Liver (tissue), 9 donors: ENCODE data around the gene KDM2B. TPM values are rescaled to one million over a fixed set of nuclear protein-coding genes. Genes with fewer than 3 reads are reported as not detected.

Experiments
- DNase-seq: peaks from one replicate; pipeline ENCODE4 v3.0.0-alpha.2; 2017; ENCODE audit warnings: low spot score
- H3K27ac ChIP-seq, 2 donors: one replicate each; pipeline ENCODE4 v1.7.0; 2013; ENCODE audit warnings: inconsistent platforms in 2 of 2, low read length in 2 of 2, control low read depth in 1 of 2, low read depth in 1 of 2, mild to moderate bottlenecking in 1 of 2
- H3K27me3 ChIP-seq, 4 donors: one replicate each; pipeline versions ENCODE4 v1.6.1 to v1.7.0; 2013; ENCODE audit warnings: low read length in 3 of 4, inconsistent platforms in 1 of 4, mild to moderate bottlenecking in 1 of 4, moderate library complexity in 1 of 4; ENCODE audit not compliant: control insufficient read depth in 4 of 4, insufficient read depth in 4 of 4
- H3K36me3 ChIP-seq, 4 donors: one replicate each; pipeline versions ENCODE4 v1.6.1 to v1.7.0; 2013; ENCODE audit warnings: low read length in 3 of 4, mild to moderate bottlenecking in 3 of 4, low read depth in 1 of 4, moderate library complexity in 1 of 4; ENCODE audit not compliant: control insufficient read depth in 4 of 4, insufficient read depth in 3 of 4
- H3K4me1 ChIP-seq, 4 donors: one replicate each; pipeline versions ENCODE4 v1.6.1 to v1.7.0; 2013; ENCODE audit warnings: low read length in 3 of 4, mild to moderate bottlenecking in 3 of 4, moderate library complexity in 1 of 4; ENCODE audit not compliant: control insufficient read depth in 4 of 4, insufficient read depth in 4 of 4
- H3K4me3 ChIP-seq, 3 donors: one replicate each; pipeline versions ENCODE4 v1.6.1 to v1.7.0; 2013; ENCODE audit warnings: low read length in 3 of 3, control low read depth in 1 of 3, low read depth in 1 of 3, mild to moderate bottlenecking in 1 of 3
- H3K9ac ChIP-seq, 2 donors: one replicate each; pipeline ENCODE4 v1.7.0; 2013; ENCODE audit warnings: low read length in 2 of 2, mild to moderate bottlenecking in 2 of 2, moderate library complexity in 2 of 2, control low read depth in 1 of 2, low read depth in 1 of 2
- H3K9me3 ChIP-seq, 4 donors: one replicate each; pipeline versions ENCODE4 v1.6.1 to v1.7.0; 2013; ENCODE audit warnings: low read length in 3 of 4; ENCODE audit not compliant: control insufficient read depth in 4 of 4
- EGR1 ChIP-seq, 2 donors: IDR thresholded peaks; 2 replicates each; pipeline ENCODE4 v1.6.1; 2016 to 2018; ENCODE audit warnings: antibody characterized with exemption in 2 of 2, low read depth in 2 of 2
- FOXA1 ChIP-seq: IDR thresholded peaks from 2 replicates; pipeline ENCODE4 v1.6.1; 2016; ENCODE audit warnings: antibody characterized with exemption
- FOXA2 ChIP-seq: IDR thresholded peaks from 2 replicates; pipeline ENCODE4 v1.6.1; 2016; ENCODE audit warnings: antibody characterized with exemption
- GABPA ChIP-seq, 2 donors: IDR thresholded peaks in 1 of 2; conservative IDR thresholded peaks in 1 of 2; 2 replicates each; pipeline ENCODE4 v1.6.1; 2016; ENCODE audit warnings: antibody characterized with exemption in 2 of 2, mild to moderate bottlenecking in 1 of 2, moderate library complexity in 1 of 2
- HNF4A ChIP-seq, 2 donors: conservative IDR thresholded peaks; 2 replicates each; pipeline ENCODE4 v1.6.1; 2016; ENCODE audit warnings: antibody characterized with exemption in 2 of 2, mild to moderate bottlenecking in 2 of 2
- HNF4G ChIP-seq: IDR thresholded peaks from 2 replicates; pipeline ENCODE4 v1.6.1; 2016; ENCODE audit warnings: antibody characterized with exemption
- JUND ChIP-seq, 2 donors: IDR thresholded peaks; 2 replicates each; pipeline ENCODE4 v1.6.1; 2016; ENCODE audit warnings: antibody characterized with exemption in 2 of 2
- NR2F2 ChIP-seq: IDR thresholded peaks from 2 replicates; pipeline ENCODE4 v1.6.1; 2016; ENCODE audit warnings: antibody characterized with exemption
- RAD21 ChIP-seq, 2 donors: IDR thresholded peaks; 2 replicates each; pipeline ENCODE4 v1.6.1; 2016; ENCODE audit warnings: antibody characterized with exemption in 2 of 2, mild to moderate bottlenecking in 2 of 2
- RXRA ChIP-seq, 2 donors: IDR thresholded peaks; 2 replicates each; pipeline ENCODE4 v1.6.1; 2017 to 2018; ENCODE audit warnings: antibody characterized with exemption in 2 of 2, mild to moderate bottlenecking in 1 of 2
- SP1 ChIP-seq: IDR thresholded peaks from 2 replicates; pipeline ENCODE4 v1.6.1; 2018; ENCODE audit warnings: antibody characterized with exemption, mild to moderate bottlenecking
- YY1 ChIP-seq: IDR thresholded peaks from 2 replicates; pipeline ENCODE4 v1.6.1; 2016; ENCODE audit warnings: antibody characterized with exemption, mild to moderate bottlenecking
- WGBS: extraction: QIAGEN DNeasy Blood & Tissue Kit; methylation state at CpG from one replicate; pipeline ENCODE4 v1.1.7; 2013; 5-methylcytosine and 5-hydroxymethylcytosine counted together
- polyA plus RNA-seq, 2 donors: library from polyadenylated mRNA; stranded (reverse) in 1 of 2; unstranded in 1 of 2; fragments of 200-250 nt in 1 of 2; fragments of >200 nt in 1 of 2; fragmentation: Nextera tagmentation in 1 of 2; extraction: Ambion mirVana in 1 of 2; gene quantifications; one replicate each; pipeline versions ENCODE4 v1.2.1 to v1.2.3, GENCODE V29; 2013 to 2015
- total RNA-seq, 2 donors: library from RNA; depleted of rRNA; stranded (reverse); fragments of >200 nt; gene quantifications; one replicate each; pipeline ENCODE4 v1.2.3, GENCODE V29; 2014
- TF ChIP-seq, protein P1 (sequence below): IDR thresholded peaks from 2 replicates; pipeline ENCODE4 v1.6.1; 2016; ENCODE audit warnings: antibody characterized with exemption
- TF ChIP-seq, protein P2 (sequence below): IDR thresholded peaks from 2 replicates; pipeline ENCODE4 v1.6.1; 2016; ENCODE audit warnings: antibody characterized with exemption, mild to moderate bottlenecking
- TF ChIP-seq, protein P3 (sequence below): fragments of 150-350 bp; IDR thresholded peaks from 2 replicates; pipeline ENCODE4 v1.5.1; 2017; ENCODE audit warnings: improper control_type of control experiment, low read depth, low read length; ENCODE audit not compliant: missing input control
- TF ChIP-seq, protein P4 (sequence below): IDR thresholded peaks from 2 replicates; pipeline ENCODE4 v1.6.1; 2016; ENCODE audit warnings: antibody characterized with exemption
- TF ChIP-seq, protein P5 (sequence below): IDR thresholded peaks from 2 replicates; pipeline ENCODE4 v1.6.1; 2016; ENCODE audit warnings: antibody characterized with exemption
- donor health status: healthy.
- donor health status: healthy.
- donor health status: healthy.
- donor health status: healthy.
- donor health status: healthy.

Gene KDM2B
- total and polyA plus RNA-seq, 4 donors = 7.0 to 34.2 (median 10.6) TPM

DNA sequence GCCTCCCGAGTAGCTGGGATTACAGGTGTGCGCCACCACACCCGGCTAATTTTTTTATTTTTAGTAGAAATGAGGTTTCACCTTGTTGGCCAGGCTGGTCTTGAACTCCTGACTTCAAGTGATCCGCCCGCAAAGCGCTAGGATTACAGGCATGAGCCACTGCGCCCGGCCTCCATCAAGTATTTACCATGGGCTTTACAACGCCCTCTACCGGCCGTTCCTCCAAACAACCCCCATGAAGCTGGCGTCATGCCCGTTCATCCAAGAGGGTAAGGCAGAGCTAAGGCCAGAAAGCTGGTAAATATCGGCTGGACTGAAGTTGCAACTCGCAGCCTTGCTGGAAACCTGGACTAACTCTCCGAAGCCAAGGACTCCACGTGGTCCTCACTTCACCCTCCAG is 139.3 kb downstream of the KDM2B start (continued):
- no peak for TF ChIP-seq RAD21 (IDR thresholded peaks at IDR 0.05)
- no peak for TF ChIP-seq HNF4G

DNA sequence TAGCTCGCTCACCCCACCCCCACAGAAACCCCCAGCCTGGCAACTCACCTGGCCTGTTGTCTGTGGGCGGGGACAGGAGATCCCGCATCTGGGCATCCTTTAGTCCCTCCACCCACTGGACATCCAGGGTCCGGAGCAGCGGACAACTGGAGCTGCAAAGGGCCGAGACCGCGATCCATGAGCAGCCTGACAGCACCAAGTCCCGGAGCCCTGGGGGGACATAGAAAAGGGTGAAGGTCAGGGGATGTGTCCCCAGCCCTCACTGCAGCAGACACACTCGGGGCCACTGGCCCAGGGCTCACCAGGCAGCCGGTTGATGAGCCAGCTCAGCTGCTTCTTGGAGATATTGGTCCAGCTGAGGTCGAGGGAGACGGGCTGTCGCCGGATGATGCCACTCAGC is 140.1 kb downstream of the KDM2B start:
- no peak overlapping the region for H3K27ac ChIP-seq
- H3K27me3 ChIP-seq = no peaks in the 10 kb centered on the region
- 97% methylated on average over 15 of the region's 15 CpGs for WGBS
- H3K4me3 ChIP-seq = no peak overlapping the region
- DNase-seq = no peak
- no peak overlapping the region for H3K9ac ChIP-seq
- no peaks in the 10 kb centered on the region for H3K9me3 ChIP-seq
- no peaks in the 10 kb centered on the region for H3K4me1 ChIP-seq
- TF ChIP-seq, protein P1, sequence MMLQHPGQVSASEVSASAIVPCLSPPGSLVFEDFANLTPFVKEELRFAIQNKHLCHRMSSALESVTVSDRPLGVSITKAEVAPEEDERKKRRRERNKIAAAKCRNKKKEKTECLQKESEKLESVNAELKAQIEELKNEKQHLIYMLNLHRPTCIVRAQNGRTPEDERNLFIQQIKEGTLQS = no peak
- TF ChIP-seq RXRA (IDR thresholded peaks at IDR 0.05) (no peak), YY1 (no peak), GABPA (IDR thresholded peaks at IDR 0.05 in 1 of 2, conservative IDR thresholded peaks at IDR 0.05 in 1 of 2) (no peak)
- TF ChIP-seq, protein P2, sequence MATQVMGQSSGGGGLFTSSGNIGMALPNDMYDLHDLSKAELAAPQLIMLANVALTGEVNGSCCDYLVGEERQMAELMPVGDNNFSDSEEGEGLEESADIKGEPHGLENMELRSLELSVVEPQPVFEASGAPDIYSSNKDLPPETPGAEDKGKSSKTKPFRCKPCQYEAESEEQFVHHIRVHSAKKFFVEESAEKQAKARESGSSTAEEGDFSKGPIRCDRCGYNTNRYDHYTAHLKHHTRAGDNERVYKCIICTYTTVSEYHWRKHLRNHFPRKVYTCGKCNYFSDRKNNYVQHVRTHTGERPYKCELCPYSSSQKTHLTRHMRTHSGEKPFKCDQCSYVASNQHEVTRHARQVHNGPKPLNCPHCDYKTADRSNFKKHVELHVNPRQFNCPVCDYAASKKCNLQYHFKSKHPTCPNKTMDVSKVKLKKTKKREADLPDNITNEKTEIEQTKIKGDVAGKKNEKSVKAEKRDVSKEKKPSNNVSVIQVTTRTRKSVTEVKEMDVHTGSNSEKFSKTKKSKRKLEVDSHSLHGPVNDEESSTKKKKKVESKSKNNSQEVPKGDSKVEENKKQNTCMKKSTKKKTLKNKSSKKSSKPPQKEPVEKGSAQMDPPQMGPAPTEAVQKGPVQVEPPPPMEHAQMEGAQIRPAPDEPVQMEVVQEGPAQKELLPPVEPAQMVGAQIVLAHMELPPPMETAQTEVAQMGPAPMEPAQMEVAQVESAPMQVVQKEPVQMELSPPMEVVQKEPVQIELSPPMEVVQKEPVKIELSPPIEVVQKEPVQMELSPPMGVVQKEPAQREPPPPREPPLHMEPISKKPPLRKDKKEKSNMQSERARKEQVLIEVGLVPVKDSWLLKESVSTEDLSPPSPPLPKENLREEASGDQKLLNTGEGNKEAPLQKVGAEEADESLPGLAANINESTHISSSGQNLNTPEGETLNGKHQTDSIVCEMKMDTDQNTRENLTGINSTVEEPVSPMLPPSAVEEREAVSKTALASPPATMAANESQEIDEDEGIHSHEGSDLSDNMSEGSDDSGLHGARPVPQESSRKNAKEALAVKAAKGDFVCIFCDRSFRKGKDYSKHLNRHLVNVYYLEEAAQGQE = no peak
- TF ChIP-seq, protein P3, sequence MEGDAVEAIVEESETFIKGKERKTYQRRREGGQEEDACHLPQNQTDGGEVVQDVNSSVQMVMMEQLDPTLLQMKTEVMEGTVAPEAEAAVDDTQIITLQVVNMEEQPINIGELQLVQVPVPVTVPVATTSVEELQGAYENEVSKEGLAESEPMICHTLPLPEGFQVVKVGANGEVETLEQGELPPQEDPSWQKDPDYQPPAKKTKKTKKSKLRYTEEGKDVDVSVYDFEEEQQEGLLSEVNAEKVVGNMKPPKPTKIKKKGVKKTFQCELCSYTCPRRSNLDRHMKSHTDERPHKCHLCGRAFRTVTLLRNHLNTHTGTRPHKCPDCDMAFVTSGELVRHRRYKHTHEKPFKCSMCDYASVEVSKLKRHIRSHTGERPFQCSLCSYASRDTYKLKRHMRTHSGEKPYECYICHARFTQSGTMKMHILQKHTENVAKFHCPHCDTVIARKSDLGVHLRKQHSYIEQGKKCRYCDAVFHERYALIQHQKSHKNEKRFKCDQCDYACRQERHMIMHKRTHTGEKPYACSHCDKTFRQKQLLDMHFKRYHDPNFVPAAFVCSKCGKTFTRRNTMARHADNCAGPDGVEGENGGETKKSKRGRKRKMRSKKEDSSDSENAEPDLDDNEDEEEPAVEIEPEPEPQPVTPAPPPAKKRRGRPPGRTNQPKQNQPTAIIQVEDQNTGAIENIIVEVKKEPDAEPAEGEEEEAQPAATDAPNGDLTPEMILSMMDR = no peak
- H3K36me3 ChIP-seq = peaks cover 13 to 50% (median 21%) of the 10 kb centered on the region in 4 donors

DNA sequence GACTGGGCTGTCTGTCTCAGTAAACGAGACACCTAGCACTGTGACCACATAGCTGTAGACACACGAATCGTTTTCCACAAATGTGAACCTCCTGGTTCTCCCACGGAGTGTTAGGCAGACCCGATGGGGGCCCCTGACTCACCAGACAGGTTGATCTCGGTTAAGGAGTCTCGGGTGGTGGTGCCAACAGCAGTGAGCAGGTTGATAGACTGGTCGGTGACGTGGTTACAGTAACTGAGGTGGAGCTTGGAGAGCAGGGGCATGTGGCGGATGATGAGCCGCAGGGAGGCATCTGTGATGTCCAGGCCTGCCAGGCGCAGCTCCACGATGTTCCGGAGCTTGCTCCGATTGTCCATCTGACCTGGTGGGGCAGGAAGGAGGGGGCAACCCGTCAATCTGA is 141.1 kb downstream of the KDM2B start:
- no peak for DNase-seq
- Histone ChIP-seq H3K9ac (no peak overlapping the region), H3K4me3 (no peak overlapping the region), H3K4me1 (no peaks in the 10 kb centered on the region), H3K9me3 (no peaks in the 10 kb centered on the region), H3K27ac (no peak overlapping the region), H3K36me3 (peaks cover 16 to 52% (median 24%) of the 10 kb centered on the region in 4 donors), H3K27me3 (no peaks in the 10 kb centered on the region)
- 97% methylated on average over 16 of the region's 16 CpGs for WGBS
- TF ChIP-seq FOXA2 = no peak
- TF ChIP-seq RXRA (IDR thresholded peaks at IDR 0.05) = no peak
- no peak for TF ChIP-seq HNF4A (conservative IDR thresholded peaks at IDR 0.05)
- no peak for TF ChIP-seq YY1
- TF ChIP-seq, protein P1 = no peak
- TF ChIP-seq EGR1 (IDR thresholded peaks at IDR 0.05; ENCODE audit: low read depth in 2 of 2) = no peak
- TF ChIP-seq, protein P4, sequence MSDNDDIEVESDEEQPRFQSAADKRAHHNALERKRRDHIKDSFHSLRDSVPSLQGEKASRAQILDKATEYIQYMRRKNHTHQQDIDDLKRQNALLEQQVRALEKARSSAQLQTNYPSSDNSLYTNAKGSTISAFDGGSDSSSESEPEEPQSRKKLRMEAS = no peak
- TF ChIP-seq, protein P3 = no peak
- TF ChIP-seq RAD21 (IDR thresholded peaks at IDR 0.05) = no peak
- TF ChIP-seq, protein P5, sequence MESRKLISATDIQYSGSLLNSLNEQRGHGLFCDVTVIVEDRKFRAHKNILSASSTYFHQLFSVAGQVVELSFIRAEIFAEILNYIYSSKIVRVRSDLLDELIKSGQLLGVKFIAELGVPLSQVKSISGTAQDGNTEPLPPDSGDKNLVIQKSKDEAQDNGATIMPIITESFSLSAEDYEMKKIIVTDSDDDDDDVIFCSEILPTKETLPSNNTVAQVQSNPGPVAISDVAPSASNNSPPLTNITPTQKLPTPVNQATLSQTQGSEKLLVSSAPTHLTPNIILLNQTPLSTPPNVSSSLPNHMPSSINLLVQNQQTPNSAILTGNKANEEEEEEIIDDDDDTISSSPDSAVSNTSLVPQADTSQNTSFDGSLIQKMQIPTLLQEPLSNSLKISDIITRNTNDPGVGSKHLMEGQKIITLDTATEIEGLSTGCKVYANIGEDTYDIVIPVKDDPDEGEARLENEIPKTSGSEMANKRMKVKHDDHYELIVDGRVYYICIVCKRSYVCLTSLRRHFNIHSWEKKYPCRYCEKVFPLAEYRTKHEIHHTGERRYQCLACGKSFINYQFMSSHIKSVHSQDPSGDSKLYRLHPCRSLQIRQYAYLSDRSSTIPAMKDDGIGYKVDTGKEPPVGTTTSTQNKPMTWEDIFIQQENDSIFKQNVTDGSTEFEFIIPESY = no peak
- no peak for TF ChIP-seq SP1
- no peak for TF ChIP-seq FOXA1
- TF ChIP-seq HNF4G = no peak
- TF ChIP-seq NR2F2 = no peak
- TF ChIP-seq JUND (IDR thresholded peaks at IDR 0.05) = no peak
